HepG2 (cell line): ENCODE data around the gene ZBTB18. TPM values are rescaled to one million over a fixed set of nuclear protein-coding genes. Genes with fewer than 3 reads are reported as not detected.

Source experiments
- AGO1 ChIP-seq: fragments of 200-400 bp; formaldehyde crosslinking; IDR thresholded peaks from 2 replicates; pipeline ENCODE4 v1.6.1; 2017; ENCODE audit warnings: mild to moderate bottlenecking, low read depth, low read length, moderate library complexity; ENCODE audit not compliant: poor library complexity, severe bottlenecking
- BRD4 ChIP-seq: sonication (generic); formaldehyde crosslinking; IDR thresholded peaks from 2 replicates; pipeline ENCODE4 v1.4.0; 2020; ENCODE audit warnings: missing genetic modification reagents
- DNMT1 ChIP-seq: sonication (generic); formaldehyde crosslinking; IDR thresholded peaks from 2 replicates; pipeline ENCODE4 v1.5.1; 2020; ENCODE audit warnings: mild to moderate bottlenecking, missing genetic modification reagents
- DNMT3B ChIP-seq: conservative IDR thresholded peaks from 2 replicates; pipeline ENCODE4 v1.6.1; 2016; ENCODE audit warnings: missing biosample characterization, control low read depth
- HHEX ChIP-seq: IDR thresholded peaks from 2 replicates; pipeline ENCODE4 v1.6.1; 2016; ENCODE audit warnings: control low read depth
- JUN ChIP-seq: sonication (generic); formaldehyde crosslinking; IDR thresholded peaks from 2 replicates; pipeline ENCODE4 v1.4.0; 2020; ENCODE audit warnings: mild to moderate bottlenecking, missing genetic modification reagents
- NCOR1 ChIP-seq: fragments of 200-600 bp; sonication (generic); IDR thresholded peaks from 2 replicates; pipeline ENCODE4 v1.7.0; 2017; ENCODE audit warnings: antibody characterized with exemption, low read length, borderline replicate concordance
- SAP130 ChIP-seq: IDR thresholded peaks from 2 replicates; pipeline ENCODE4 v1.6.1; 2016; ENCODE audit warnings: low read depth
- THYN1 ChIP-seq: sonication (generic); formaldehyde crosslinking; IDR thresholded peaks from 2 replicates; pipeline ENCODE4 v1.8.1; 2023; ENCODE audit warnings: low read depth, mild to moderate bottlenecking, moderate library complexity, missing genetic modification reagents, borderline replicate concordance
- ZBTB1 ChIP-seq: sonication (generic); formaldehyde crosslinking; IDR thresholded peaks from 2 replicates; pipeline ENCODE4 v1.4.0; 2020; ENCODE audit warnings: missing genetic modification reagents, borderline replicate concordance
- ZBTB49 ChIP-seq: sonication (generic); formaldehyde crosslinking; IDR thresholded peaks from 2 replicates; pipeline ENCODE4 v1.4.0; 2020; ENCODE audit warnings: missing genetic modification reagents, borderline replicate concordance
- ZKSCAN5 ChIP-seq: sonication (generic); formaldehyde crosslinking; IDR thresholded peaks from 2 replicates; pipeline ENCODE4 v1.5.1; 2020; ENCODE audit warnings: mild to moderate bottlenecking, missing genetic modification reagents
- ZNF333 ChIP-seq: sonication (generic); formaldehyde crosslinking; IDR thresholded peaks from 2 replicates; pipeline ENCODE4 v1.4.0; 2020; ENCODE audit warnings: mild to moderate bottlenecking, missing genetic modification reagents, borderline replicate concordance
- ZNF556 ChIP-seq: sonication (generic); formaldehyde crosslinking; IDR thresholded peaks from 2 replicates; pipeline ENCODE4 v1.4.0; 2020; ENCODE audit warnings: mild to moderate bottlenecking, missing genetic modification reagents, borderline replicate concordance
- ZNF766 ChIP-seq: sonication (generic); formaldehyde crosslinking; IDR thresholded peaks from 2 replicates; pipeline ENCODE4 v1.5.0; 2020; ENCODE audit warnings: missing genetic modification reagents, borderline replicate concordance
- ZNF839 ChIP-seq: sonication (generic); formaldehyde crosslinking; IDR thresholded peaks from 2 replicates; pipeline ENCODE4 v1.4.0; 2020; ENCODE audit warnings: missing genetic modification reagents, mild to moderate bottlenecking, borderline replicate concordance
- polyA plus RNA-seq, 8 experiments: library from polyadenylated mRNA; depleted of rRNA in 3 of 8; stranded (reverse) in 7 of 8; unstranded in 1 of 8; fragments of >200 nt; fragmentation: Illumina TruSeq in 4 of 8; extraction: Trizol in 4 of 8; gene quantifications; 2 replicates each; pipeline versions ENCODE4 v1.2.1 to v1.2.3, GENCODE V29; 2011 to 2016; ENCODE audit warnings: low read depth in 4 of 8, missing spikeins in 1 of 8, mixed read lengths in 1 of 8; ENCODE audit not compliant: insufficient read depth in 1 of 8
- total RNA-seq, 5 experiments: library from RNA; depleted of rRNA; stranded (reverse); fragments of >200 nt; fragmentation: Illumina TruSeq; extraction: Trizol; gene quantifications; 2 replicates each; pipeline ENCODE4 v1.2.3, GENCODE V29; 2016; ENCODE audit warnings: low read depth in 1 of 5
- TF ChIP-seq, protein P1 (sequence below): sonication (generic); formaldehyde crosslinking; IDR thresholded peaks from 2 replicates; pipeline ENCODE4 v1.4.0; 2020; ENCODE audit warnings: missing genetic modification reagents, low read depth, mild to moderate bottlenecking, borderline replicate concordance
- TF ChIP-seq, protein P2 (sequence below): sonication (generic); formaldehyde crosslinking; IDR thresholded peaks from 2 replicates; pipeline ENCODE4 v1.4.0; 2020; ENCODE audit warnings: mild to moderate bottlenecking, missing genetic modification reagents
- TF ChIP-seq, protein P3 (sequence below): sonication (generic); formaldehyde crosslinking; IDR thresholded peaks from 2 replicates; pipeline ENCODE4 v1.9.0; 2021; ENCODE audit warnings: missing genetic modification reagents, borderline replicate concordance
- TF ChIP-seq, protein P4 (sequence below): IDR thresholded peaks from 2 replicates; pipeline ENCODE4 v1.6.1; 2012; ENCODE audit warnings: low read depth, low read length, improper control_type of control experiment

Gene ZBTB18
- total and polyA plus RNA-seq, 2 of the 13 experiments (the other 11 are each of a cell fraction or from before 2014, with no cell fraction given), result 3.1 to 4.3 TPM

GRCh38 chr1:244047621-244048255, 3.3 kb upstream of the ZBTB18 start (continued):
- no peak for TF ChIP-seq ZNF766 (CRISPR knock-in tag)
- no peak for TF ChIP-seq ZBTB1 (CRISPR knock-in tag)
- TF ChIP-seq, protein P1, sequence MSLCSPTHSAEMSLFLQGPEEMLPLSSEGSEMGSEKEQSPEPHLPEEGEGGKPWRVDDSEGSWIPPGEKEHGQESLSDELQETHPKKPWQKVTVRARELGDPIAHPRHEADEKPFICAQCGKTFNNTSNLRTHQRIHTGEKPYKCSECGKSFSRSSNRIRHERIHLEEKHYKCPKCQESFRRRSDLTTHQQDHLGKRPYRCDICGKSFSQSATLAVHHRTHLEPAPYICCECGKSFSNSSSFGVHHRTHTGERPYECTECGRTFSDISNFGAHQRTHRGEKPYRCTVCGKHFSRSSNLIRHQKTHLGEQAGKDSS (CRISPR knock-in tag), result no peak; the same call in 1 of the 2 replicates
- peak; percentile 75 for TF ChIP-seq SAP130 (CRISPR knock-in tag)
- TF ChIP-seq ZNF333 (CRISPR knock-in tag), result no peak
- TF ChIP-seq, protein P2, sequence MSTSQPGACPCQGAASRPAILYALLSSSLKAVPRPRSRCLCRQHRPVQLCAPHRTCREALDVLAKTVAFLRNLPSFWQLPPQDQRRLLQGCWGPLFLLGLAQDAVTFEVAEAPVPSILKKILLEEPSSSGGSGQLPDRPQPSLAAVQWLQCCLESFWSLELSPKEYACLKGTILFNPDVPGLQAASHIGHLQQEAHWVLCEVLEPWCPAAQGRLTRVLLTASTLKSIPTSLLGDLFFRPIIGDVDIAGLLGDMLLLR, result 0 out of 2 replicates have a peak, but pooled peaks have one; percentile 52
- peak; percentile 52; the same call in 1 of the 2 replicates for TF ChIP-seq DNMT1 (CRISPR knock-in tag)
- TF ChIP-seq AGO1, result no peak
- no peak for TF ChIP-seq HHEX (CRISPR knock-in tag)
- TF ChIP-seq, protein P3, sequence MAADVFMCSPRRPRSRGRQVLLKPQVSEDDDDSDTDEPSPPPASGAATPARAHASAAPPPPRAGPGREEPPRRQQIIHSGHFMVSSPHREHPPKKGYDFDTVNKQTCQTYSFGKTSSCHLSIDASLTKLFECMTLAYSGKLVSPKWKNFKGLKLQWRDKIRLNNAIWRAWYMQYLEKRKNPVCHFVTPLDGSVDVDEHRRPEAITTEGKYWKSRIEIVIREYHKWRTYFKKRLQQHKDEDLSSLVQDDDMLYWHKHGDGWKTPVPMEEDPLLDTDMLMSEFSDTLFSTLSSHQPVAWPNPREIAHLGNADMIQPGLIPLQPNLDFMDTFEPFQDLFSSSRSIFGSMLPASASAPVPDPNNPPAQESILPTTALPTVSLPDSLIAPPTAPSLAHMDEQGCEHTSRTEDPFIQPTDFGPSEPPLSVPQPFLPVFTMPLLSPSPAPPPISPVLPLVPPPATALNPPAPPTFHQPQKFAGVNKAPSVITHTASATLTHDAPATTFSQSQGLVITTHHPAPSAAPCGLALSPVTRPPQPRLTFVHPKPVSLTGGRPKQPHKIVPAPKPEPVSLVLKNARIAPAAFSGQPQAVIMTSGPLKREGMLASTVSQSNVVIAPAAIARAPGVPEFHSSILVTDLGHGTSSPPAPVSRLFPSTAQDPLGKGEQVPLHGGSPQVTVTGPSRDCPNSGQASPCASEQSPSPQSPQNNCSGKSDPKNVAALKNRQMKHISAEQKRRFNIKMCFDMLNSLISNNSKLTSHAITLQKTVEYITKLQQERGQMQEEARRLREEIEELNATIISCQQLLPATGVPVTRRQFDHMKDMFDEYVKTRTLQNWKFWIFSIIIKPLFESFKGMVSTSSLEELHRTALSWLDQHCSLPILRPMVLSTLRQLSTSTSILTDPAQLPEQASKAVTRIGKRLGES (CRISPR knock-in tag), result no peak
- no peak for TF ChIP-seq BRD4 (CRISPR knock-in tag)
- no peak for TF ChIP-seq JUN (CRISPR knock-in tag)
- TF ChIP-seq ZKSCAN5, result no peak
- TF ChIP-seq ZBTB49 (CRISPR knock-in tag), result no peak
- TF ChIP-seq THYN1 (CRISPR knock-in tag), result no peak
- TF ChIP-seq DNMT3B (CRISPR knock-in tag), result no peak
- TF ChIP-seq ZNF839 (CRISPR knock-in tag), result no peak
- TF ChIP-seq, protein P4, sequence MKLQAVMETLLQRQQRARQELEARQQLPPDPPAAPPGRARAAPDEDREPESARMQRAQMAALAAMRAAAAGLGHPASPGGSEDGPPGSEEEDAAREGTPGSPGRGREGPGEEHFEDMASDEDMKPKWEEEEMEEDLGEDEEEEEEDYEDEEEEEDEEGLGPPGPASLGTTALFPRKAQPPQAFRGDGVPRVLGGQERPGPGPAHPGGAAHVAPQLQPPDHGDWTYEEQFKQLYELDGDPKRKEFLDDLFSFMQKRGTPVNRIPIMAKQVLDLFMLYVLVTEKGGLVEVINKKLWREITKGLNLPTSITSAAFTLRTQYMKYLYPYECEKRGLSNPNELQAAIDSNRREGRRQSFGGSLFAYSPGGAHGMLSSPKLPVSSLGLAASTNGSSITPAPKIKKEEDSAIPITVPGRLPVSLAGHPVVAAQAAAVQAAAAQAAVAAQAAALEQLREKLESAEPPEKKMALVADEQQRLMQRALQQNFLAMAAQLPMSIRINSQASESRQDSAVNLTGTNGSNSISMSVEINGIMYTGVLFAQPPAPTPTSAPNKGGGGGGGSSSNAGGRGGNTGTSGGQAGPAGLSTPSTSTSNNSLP, result no peak
- TF ChIP-seq ZNF556 (CRISPR knock-in tag), result no peak
- TF ChIP-seq NCOR1, result no peak
